ENCODE results near the gene REM1.
"Not testable (repeated sequence)": the region's sequence is repeated elsewhere in the genome, so short reads cannot be mapped to it uniquely, and the experiment has no call there.

Gene REM1, protein sequence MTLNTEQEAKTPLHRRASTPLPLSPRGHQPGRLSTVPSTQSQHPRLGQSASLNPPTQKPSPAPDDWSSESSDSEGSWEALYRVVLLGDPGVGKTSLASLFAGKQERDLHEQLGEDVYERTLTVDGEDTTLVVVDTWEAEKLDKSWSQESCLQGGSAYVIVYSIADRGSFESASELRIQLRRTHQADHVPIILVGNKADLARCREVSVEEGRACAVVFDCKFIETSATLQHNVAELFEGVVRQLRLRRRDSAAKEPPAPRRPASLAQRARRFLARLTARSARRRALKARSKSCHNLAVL

DNA sequence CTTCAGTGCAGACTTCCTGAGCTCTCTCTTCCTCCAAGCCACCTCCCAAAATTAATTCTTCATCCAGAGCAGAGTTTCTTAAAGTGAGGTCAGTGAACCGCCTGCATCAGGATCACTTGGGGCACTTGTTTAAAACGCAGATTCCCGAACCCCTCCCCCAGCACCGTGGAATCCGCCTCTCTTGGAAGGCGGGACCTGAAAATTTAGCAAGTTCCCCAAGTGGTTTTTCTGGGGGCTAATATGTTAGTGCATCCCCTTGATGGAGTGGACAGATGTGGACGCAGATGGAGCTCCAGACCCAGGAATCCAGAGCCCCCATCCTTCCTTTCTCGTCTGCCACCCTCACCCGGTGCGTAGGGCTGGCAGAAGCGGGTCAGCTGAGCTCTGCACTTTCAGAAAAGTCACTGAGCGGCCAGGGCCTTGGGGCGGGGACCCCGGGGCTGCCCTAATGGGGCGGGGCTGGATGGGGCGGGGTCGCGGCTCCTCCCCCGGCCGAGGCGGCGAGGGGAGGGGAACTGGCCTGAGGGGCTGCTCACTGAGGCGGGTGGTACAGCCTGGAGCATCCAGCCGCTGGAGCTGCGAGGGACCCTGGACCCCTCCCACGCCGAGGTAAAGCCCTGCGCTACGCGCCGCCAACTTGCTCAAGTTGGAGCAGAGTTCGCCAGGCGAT lies at the start of gene REM1, which contains the start of gene DEFB124:
REM1 (plus strand) TSS at position 531 of the 670 bp plus-strand sequence. CDS start 1,158 bp downstream, outside the sequence.
DEFB124 (minus strand) TSS at position 370 of the 670 bp plus-strand sequence. CDS start 2,114 bp downstream, outside the sequence.
- no peak for DNase-seq

DNA sequence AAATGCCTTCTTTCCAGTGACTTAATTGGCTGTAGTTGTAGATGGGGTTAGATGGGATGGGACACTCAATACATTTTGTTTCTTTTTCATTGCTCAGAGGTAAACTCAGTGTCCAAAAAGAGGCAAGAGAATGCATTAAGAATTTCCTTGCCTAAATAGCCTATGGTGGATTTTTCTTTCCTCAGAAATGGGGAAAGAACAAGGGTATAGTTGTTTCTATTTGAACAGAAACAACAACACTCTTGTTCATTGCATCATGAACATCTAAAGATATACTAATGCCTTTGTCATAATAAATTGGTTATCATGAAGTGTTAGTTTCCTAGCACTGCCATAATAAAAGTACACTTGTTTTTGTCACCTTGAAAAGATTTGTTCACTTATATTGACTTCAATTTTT lies 49.3 kb upstream of the REM1 start:
- no peak for DNase-seq

DNA sequence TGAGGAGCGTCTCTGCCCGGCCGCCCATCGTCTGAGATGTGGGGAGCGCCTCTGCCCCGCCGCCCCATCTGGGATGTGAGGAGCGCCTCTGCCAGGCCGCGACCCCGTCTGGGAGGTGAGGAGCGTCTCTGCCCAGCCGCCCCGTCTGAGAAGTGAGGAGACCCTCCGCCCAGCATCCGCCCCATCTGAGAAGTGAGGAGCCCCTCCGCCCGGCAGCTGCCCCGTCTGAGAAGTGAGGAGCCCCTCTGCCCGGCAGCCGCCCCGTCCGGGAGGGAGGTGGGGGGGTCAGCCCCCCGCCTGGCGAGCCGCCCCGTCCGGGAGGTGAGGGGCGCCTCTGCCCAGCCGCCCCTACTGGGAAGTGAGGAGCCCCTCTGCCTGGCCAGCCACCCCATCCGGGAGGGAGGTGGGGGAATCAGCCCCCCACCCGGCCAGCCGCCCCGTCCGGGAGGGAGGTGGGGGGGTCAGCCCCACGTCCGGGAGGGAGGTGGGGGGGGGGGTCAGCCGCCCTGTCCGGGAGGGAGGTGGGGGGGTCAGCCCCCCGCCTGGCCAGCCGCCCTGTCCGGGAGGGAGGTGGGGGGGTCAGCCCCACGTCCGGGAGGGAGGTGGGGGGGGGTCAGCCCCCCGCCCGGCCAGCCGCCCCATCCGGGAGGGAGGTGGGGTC lies 48.1 kb upstream of the REM1 start:
- not testable (repeated sequence) for DNase-seq

DNA sequence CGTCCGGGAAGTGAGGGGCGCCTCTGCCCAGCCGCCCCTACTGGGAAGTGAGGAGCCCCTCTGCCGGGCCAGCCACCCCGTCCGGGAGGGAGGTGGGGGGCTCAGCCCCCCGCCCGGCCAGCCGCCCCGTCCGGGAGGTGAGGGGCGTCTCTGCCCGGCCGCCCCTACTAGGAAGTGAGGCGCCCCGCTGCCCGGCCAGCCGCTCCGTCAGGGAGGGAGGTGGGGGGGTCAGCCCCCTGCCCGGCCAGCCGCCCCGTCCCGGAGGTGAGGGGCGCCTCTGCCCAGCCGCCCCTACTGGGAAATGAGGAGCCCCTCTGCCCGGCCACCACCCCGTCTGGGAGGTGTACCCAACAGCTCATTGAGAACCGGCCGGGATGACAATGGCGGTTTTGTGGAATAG lies 47.5 kb upstream of the REM1 start:
- not testable (repeated sequence) for DNase-seq

DNA sequence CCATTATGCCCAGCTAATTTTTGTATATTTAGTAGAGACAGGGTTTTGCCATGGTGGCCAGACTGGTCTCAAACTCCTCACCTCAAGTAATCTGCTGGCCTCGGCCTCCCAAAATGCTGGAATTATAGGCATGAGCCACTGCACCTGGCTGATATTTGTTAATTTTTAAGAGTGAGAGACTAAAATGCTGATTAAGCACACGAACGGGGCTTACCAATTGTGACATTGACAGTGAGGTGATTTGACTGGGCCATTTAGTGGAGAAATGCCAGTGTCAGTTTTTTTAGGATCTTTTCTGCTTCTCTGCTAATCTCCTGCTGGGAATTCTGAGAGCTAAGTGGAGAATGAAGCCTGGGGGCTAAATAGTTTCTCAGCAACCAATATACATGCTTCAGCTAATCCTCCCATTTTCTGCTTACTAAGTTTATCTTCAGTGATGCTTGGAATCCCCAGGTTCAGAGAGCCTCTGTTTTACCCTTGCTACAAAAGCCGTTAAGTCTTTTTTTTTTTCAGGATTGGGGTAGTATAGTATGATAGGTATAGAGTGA lies 44.4 kb upstream of the REM1 start:
- DNase-seq, result no peak

GRCh38 chr20:31440012-31440659 lies 35.0 kb upstream of the REM1 start, which contains the start of gene DEFB123:
Gene DEFB123 (plus strand): TSS chr20:31440632. CDS start chr20:31440699, 67 bp downstream.
- DNase-seq, result no peak

GRCh38 chr20:31446084-31446819 lies 28.8 kb upstream of the REM1 start:
- DNase-seq, result no peak

DNA sequence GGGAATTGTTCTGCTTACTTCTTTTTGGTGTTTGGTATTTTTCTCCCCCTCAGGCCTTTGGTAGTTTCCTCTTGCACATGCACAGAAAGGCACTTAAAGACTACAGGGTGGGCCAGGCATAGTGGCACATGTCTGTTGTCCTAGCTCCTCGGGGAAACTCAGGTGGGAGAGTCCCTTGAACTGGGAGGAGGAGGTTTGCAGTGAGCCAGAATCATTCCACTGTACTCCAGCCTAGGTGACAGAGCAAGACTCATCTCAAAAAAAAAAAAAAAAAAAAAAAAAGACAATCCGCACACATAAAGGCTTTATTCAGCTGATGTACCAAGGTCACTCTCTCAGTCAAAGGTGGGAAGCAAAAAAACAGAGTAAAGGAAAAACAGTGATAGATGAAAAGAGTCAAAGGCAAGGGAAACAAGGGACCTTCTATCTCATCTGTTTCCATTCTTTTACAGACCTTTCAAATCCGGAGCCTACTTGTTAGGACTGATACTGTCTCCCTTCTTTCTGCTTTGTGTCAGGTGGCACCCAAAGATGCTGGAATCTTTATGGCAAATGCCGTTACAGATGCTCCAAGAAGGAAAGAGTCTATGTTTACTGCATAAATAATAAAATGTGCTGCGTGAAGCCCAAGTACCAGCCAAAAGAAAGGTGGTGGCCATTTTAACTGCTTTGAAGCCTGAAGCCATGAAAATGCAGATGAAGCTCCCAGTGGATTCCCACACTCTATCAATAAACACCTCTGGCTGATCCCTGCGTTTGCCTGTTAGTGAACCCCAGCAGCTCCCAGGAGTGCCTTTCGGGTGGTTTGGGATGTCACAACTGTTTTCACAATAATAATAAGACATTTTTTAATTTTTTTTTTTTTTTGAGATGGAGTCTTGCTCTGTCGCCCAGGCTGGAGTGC lies 25.3 kb upstream of the REM1 start:
- DNase-seq, result no peak

- no peak for DNase-seq
These were observed 22.5 kb upstream of the REM1 start for GRCh38 chr20:31452575-31452974.

GRCh38 chr20:31454361-31454760 lies 20.7 kb upstream of the REM1 start:
- DNase-seq, result no peak

GRCh38 chr20:31470946-31471345 lies 4.1 kb upstream of the REM1 start:
- not testable (repeated sequence) for DNase-seq

DNA sequence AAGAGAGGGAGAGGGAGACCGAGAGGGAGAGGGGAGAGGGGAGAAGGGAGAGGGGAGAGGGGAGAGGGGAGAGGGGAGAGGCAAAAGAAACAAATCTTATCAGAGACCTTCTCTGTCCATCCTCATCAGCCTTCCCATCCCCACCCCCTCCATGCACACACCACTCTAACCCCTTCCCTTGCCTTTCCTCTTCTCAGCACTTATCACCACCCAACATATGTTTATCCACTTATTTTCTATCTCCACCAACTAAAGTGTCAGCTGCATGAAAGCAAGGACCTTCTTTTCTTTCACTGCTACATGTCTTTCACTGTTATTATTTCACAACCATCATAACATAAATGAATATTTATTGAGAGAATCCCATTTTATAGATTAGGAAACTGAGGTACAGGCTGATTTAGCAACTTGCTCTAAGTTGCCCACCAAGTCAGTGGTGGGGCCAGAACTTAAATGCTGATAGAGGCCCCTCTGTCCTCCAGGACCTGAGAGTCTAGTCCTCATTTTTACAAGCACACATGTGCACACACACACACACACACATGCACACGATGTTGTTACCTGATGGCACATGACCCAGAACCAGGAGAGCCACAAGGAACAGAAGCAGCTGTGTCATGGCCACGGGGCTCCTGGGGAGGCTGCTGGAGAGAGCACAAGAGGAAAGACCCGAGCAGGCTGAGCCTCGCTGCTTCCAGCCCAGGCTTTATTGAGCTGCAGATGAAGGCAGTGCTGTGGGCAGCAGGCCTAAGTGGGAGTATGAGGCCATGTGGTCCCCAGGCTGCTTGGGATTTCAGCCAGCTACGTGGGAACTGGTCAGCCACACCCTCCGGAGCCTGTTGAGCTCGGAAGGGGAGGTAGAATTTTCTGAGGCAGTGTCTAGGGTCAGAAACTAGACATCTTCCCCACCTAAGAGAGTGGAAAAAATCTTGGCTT lies 2.4 kb upstream of the REM1 start:
- no peak for DNase-seq

DNA sequence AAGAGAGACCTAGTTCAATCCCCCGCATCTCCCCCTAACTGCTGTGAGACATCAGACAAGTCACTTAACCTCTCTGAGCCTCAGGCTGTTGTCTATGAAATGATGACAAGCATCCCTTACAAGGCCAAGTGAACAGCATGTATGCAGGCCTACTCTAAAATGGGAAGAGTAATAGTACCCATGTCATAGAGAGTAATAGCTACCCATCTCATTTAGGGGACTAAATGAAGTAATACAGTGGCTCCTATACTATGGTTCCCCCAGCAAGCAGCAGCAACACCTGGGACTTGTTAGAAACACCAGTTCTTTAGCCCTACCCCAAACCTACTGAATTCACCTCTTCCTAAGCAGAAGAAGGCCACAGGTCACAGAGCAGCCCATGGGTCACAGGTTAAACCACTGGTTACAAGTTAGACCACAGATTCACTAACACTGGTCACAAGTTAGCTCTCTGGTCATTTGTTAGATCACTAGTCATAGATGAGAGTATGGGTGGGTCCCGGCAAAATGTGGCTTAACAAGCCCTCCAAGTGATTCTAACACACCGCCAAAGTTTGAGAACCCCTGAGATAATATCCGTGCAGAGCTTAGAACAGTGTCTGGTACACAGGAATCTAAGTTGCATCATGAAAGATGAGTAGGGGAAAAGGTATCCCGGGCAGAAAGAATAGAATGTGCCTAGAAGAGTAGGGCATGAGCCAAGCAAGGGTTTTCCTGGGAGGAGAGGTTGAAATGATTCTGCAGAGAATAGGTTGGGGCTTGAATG lies 1.6 kb upstream of the REM1 start:
- no peak for DNase-seq

DNA sequence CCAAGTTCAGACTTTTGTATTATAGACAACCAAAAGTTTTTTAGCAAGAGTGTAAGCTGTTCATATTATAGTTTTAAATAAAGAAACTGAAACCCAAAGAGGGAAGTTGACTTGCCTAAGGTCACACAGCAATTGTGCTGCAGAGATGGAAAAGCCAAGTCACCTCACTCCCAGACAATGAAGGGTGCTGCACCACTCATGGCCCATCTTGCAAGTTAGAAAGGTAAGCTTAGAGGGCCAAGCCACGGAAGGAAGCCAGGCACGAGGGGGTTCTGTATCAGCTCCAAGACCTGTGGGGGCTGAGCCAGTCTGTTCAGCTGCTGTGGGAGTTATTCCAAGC lies 1.0 kb upstream of the REM1 start:
- no peak for DNase-seq

DNA sequence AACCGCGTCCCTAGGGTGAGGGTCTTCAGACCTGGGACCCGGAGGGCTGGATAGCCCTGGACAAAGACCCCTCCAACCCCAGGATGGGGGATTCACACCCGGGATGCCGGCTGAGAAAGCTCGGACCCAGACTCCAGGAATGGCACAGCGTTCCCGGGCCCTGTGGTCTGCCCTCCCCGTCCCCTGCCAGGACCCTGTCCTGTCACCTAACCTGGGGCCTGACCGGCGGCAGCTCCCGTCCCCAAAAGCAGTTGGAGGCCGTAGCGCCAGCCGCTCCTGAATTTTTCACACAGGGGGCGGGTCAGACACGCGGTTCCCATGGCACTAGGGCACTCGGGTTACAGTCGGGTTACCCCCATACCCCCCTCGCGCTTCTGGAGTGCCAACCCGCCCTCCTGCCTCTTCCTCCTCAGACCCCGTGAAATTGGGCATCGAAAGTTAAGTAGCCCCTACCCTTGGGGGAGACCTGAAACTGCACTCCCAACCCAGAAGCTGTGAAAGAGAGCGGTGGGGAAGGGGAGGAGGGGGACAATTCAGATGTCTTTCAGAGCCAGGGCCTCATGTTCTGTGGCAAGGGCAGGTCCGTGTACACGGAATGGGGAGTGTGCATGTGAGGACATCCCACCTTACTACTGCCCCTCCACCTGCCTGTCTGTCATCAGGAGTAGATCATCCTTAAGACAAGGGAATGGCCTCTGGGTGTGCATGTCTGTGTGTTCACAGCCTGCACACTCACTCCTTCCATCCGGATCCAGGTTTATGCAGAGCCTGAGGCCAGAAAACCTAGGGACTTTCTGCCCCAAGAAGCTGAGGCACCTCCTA lies 595 bp downstream of the REM1 start:
- no peak for DNase-seq

DNA sequence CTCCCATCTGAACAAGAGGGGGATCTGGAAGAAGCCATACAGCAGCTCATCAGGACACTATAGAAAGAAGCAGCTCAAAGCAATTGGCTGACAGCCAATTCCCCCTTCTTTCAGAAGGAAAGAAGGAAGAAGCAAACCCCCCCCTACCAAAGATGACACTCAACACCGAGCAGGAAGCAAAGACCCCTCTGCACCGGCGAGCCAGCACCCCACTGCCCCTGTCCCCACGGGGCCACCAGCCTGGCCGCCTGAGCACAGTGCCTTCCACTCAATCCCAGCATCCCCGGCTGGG lies 1.2 kb downstream of the REM1 start:
- DNase-seq, result no peak

DNA sequence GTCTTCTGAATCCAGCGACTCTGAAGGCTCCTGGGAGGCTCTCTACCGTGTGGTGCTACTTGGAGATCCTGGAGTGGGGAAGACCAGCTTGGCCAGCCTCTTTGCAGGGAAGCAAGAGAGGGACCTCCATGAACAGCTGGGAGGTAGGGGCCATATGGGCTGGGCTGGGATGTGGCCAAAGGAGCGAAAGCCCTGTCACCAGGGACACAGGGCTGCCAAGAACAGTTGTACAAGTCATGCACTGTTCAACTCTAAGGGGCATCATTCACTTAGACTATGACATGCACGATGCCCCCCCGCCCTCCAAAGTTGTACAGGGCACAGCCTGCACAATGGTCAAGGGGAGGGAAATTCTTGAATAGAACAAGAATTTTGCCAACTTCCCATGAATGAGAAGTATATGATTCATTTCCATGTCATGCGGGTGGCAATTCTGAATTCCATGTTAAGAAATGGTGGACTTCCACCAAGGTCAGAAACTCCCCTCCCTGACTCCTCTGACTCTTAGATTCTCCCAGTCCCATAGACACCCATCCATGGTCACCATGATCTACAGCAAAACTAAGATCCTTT lies 1.6 kb downstream of the REM1 start:
- DNase-seq, result no peak

- no peak for DNase-seq
These were observed 8.9 kb downstream of the REM1 start for GRCh38 chr20:31484001-31484400.
